LNCaP clone FGC (cell line): Measurements from ENCODE around the gene MYL7.

Experiments used
- DNase-seq: peaks from one replicate; pipeline ENCODE4 v3.0.0-alpha.2; 2011; ENCODE audit warnings: low read depth
- H3K4me3 ChIP-seq: 2 replicates; pipeline ENCODE4 v1.5.1; 2011; ENCODE audit warnings: mild to moderate bottlenecking, low read depth, low read length, control low read depth
- CTCF ChIP-seq: IDR thresholded peaks from 2 replicates; pipeline ENCODE4 v1.5.1; 2012; ENCODE audit warnings: mild to moderate bottlenecking; ENCODE audit not compliant: control insufficient read depth, insufficient read depth; ENCODE audit errors: extremely low read depth

MYL7 gene

GRCh38 chr7:44149571-44150465 is 8.7 kb upstream of the MYL7 start:
- no peak for DNase-seq
- no peak overlapping the region for H3K4me3 ChIP-seq
- no peak for TF ChIP-seq CTCF

- no peak for DNase-seq
- no peak overlapping the region for H3K4me3 ChIP-seq
- no peak for TF ChIP-seq CTCF
Observed at GRCh38 chr7:44148961-44149536, 7.9 kb upstream of the MYL7 start.

- DNase-seq, result no peak
- no peak for TF ChIP-seq CTCF
Observed at GRCh38 chr7:44148166-44148565, 7.0 kb upstream of the MYL7 start.

GRCh38 chr7:44147026-44147991 is 6.2 kb upstream of the MYL7 start:
- H3K4me3 ChIP-seq, result no peak overlapping the region
- DNase-seq, result no peak
- no peak for TF ChIP-seq CTCF

More at GRCh38 chr7:44148166-44148565, 7.0 kb upstream of the MYL7 start:
- no peak overlapping the region for H3K4me3 ChIP-seq

- TF ChIP-seq CTCF, result no peak
- no peak for DNase-seq
- no peak overlapping the region for H3K4me3 ChIP-seq
Observed at GRCh38 chr7:44145969-44146911, 5.1 kb upstream of the MYL7 start.
